Measurements from ENCODE around the gene SIGLEC12. TPM values are rescaled to one million over a fixed set of nuclear protein-coding genes. Genes with fewer than 3 reads are reported as not detected.

The SIGLEC12 gene
- total and polyA plus RNA-seq, 2 donors (not counting 1 experiment from before 2014, with no cell fraction given): 0.24 TPM; not detected in 1

DNA sequence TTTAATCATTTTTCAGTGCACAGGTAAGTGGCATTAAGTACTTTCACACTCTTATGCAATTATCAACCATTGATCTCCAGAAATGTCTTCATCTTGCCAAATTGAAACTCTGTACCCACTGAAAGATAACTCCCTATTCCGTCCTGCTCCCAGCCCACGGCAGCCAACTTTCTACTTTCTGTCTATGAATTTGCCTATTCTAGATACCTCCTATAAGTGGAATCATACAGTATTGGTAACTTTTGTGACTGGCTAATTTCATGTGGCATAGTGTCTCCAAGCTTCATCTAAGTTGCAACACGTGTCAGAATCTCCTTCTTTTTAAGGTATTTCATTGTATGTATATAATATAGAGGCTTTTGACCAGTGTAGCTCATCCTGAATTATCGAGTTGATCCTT is 29.0 kb downstream of the SIGLEC12 start:
- WGBS (ENCODE audit: insufficient coverage): no CpG with 5 or more reads among the region's 4 CpGs
- no peak overlapping the region for H2AFZ ChIP-seq (ENCODE audit: insufficient read depth, low read depth, low read length, poor library complexity, severe bottlenecking)

DNA sequence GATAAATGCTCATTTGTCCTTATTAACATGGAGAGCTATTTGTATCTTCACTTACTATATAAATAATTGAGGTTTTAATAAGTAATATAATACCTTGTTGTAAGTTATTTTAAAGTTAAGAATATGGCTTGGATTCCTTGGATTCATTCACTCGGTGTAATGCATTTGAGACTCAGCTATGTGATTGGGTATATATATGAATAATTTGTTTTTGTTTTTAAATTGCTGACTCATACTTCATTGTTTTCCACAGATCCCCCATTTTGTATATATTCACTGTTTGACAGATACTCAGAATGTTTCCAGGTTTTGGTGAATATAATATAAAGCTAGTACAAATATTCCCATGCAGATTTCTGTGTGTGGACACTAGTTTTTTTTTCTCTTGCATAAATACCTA is 30.1 kb downstream of the SIGLEC12 start:
- CTCF ChIA-PET: interaction anchor here (1.0 to 19.1 kb wide), 15 partner anchors 9 to 208 kb away, joined by 3 to 681 read pairs (median 8); partner anchors contain the start of gene SIGLEC10

More for the DNA sequence above, 29.0 kb downstream of the SIGLEC12 start:
- Mint-ChIP-seq H3K27me3 (peaks cover 27% of the 10 kb centered on the region), H3K9me3 (ENCODE audit: insufficient read depth) (no peaks in the 10 kb centered on the region), H3K4me3 (no peak overlapping the region), H3K4me1 (peaks cover 4% of the 10 kb centered on the region), H3K27ac (no peak overlapping the region)
- intact Hi-C loops (cut with micrococcal nuclease): loop anchor here (1.0 to 5.0 kb wide), 7 partner anchors 42 to 306 kb away; partner anchors contain the start of gene ZNF175
- Histone ChIP-seq H3K4me1 (ENCODE audit: control insufficient read depth in 2 of 2, insufficient read depth in 2 of 2, low read length in 2 of 2) (peaks cover 4 to 5% of the 10 kb centered on the region in 2 donors), H3K27ac (ENCODE audit: low read length in 2 of 2) (no peak overlapping the region), H3K4me3 (ENCODE audit: control extremely low read depth in 1 of 5, extremely low read depth in 1 of 5, insufficient read depth in 1 of 5, low read depth in 2 of 5, low read length in 4 of 5) (no peak overlapping the region), H4K20me1 (ENCODE audit: control insufficient read depth, insufficient read depth, low read length, poor library complexity, severe bottlenecking) (no peaks in the 10 kb centered on the region), H3K79me2 (ENCODE audit: control insufficient read depth, insufficient read depth, low read length) (no peaks in the 10 kb centered on the region), H3K9ac (ENCODE audit: low read length) (no peak overlapping the region), H3K9me3 (ENCODE audit: control extremely low read depth in 1 of 3, control insufficient read depth in 2 of 3, insufficient read depth in 1 of 3, low read length in 2 of 3) (peaks cover 0 to 6% (median 0%) of the 10 kb centered on the region in 3 donors), H3K36me3 (replicated peaks in 1 of 2; ENCODE audit: control extremely low read depth in 1 of 2, control insufficient read depth in 1 of 2, extremely low read depth in 1 of 2, insufficient read depth in 2 of 2, low read length in 1 of 2) (no peaks in the 10 kb centered on the region), H3K4me2 (replicated peaks; ENCODE audit: low read depth, low read length, poor library complexity, severe bottlenecking) (no peak overlapping the region), H3K27me3 (replicated peaks in 1 of 4; ENCODE audit: control extremely low read depth in 1 of 4, control insufficient read depth in 3 of 4, insufficient read depth in 4 of 4, low read length in 3 of 4) (peaks cover 0 to 16% (median 1%) of the 10 kb centered on the region in 4 experiments)
- ATAC-seq (ENCODE audit: low read depth) (no peak), DNase-seq (no peak)
- ChIA-PET POLR2A (no interaction called here), CTCF (interaction anchor here (0.7 to 19.1 kb wide), 46 partner anchors 10 to 309 kb away, joined by 3 to 681 read pairs (median 5); partner anchors contain the start of genes SIGLEC10 and SIGLEC6)
- TF ChIP-seq, protein P1, sequence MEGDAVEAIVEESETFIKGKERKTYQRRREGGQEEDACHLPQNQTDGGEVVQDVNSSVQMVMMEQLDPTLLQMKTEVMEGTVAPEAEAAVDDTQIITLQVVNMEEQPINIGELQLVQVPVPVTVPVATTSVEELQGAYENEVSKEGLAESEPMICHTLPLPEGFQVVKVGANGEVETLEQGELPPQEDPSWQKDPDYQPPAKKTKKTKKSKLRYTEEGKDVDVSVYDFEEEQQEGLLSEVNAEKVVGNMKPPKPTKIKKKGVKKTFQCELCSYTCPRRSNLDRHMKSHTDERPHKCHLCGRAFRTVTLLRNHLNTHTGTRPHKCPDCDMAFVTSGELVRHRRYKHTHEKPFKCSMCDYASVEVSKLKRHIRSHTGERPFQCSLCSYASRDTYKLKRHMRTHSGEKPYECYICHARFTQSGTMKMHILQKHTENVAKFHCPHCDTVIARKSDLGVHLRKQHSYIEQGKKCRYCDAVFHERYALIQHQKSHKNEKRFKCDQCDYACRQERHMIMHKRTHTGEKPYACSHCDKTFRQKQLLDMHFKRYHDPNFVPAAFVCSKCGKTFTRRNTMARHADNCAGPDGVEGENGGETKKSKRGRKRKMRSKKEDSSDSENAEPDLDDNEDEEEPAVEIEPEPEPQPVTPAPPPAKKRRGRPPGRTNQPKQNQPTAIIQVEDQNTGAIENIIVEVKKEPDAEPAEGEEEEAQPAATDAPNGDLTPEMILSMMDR (IDR thresholded peaks at IDR 0.05): no peak
- no peak for TF ChIP-seq EZH2 (IDR thresholded peaks at IDR 0.05; ENCODE audit: borderline replicate concordance, insufficient read depth, low read depth, low read length, poor library complexity, severe bottlenecking)

More for the DNA sequence above, 30.1 kb downstream of the SIGLEC12 start:
- H2AFZ ChIP-seq (ENCODE audit: insufficient read depth, low read depth, low read length, poor library complexity, severe bottlenecking): no peak overlapping the region
- DNase-seq (no peak), ATAC-seq (ENCODE audit: low read depth) (no peak)
- no peak overlapping the region for H3K4me3 Mint-ChIP-seq
- no peak overlapping the region for H3K4me2 ChIP-seq (replicated peaks; ENCODE audit: low read depth, low read length, poor library complexity, severe bottlenecking)
- peaks cover 0 to 16% (median 1%) of the 10 kb centered on the region in 4 experiments for H3K27me3 ChIP-seq (replicated peaks in 1 of 4; ENCODE audit: control extremely low read depth in 1 of 4, control insufficient read depth in 3 of 4, insufficient read depth in 4 of 4, low read length in 3 of 4)
- no peak overlapping the region for H3K27ac Mint-ChIP-seq
- no peak overlapping the region for H3K4me3 ChIP-seq (ENCODE audit: control extremely low read depth in 1 of 5, extremely low read depth in 1 of 5, insufficient read depth in 1 of 5, low read depth in 2 of 5, low read length in 4 of 5)
- no CpG with 5 or more reads among the region's 1 CpG for WGBS (ENCODE audit: insufficient coverage)
- H3K27me3 Mint-ChIP-seq: peaks cover 33% of the 10 kb centered on the region
- no peak overlapping the region for H3K9ac ChIP-seq (ENCODE audit: low read length)
- intact Hi-C loops (cut with micrococcal nuclease): loop anchor here (5.0 kb wide), 1 partner anchor 101 kb away; the partner anchor contains the start of gene ZNF175
- no peak overlapping the region for H3K27ac ChIP-seq (ENCODE audit: low read length in 2 of 2)
- no peaks in the 10 kb centered on the region for H4K20me1 ChIP-seq (ENCODE audit: control insufficient read depth, insufficient read depth, low read length, poor library complexity, severe bottlenecking)
- H3K79me2 ChIP-seq (ENCODE audit: control insufficient read depth, insufficient read depth, low read length): no peaks in the 10 kb centered on the region
- no peak for TF ChIP-seq EZH2 (IDR thresholded peaks at IDR 0.05; ENCODE audit: borderline replicate concordance, insufficient read depth, low read depth, low read length, poor library complexity, severe bottlenecking)
- TF ChIP-seq, protein P1 (IDR thresholded peaks at IDR 0.05): no peak
- H3K9me3 Mint-ChIP-seq (ENCODE audit: insufficient read depth): no peaks in the 10 kb centered on the region
- POLR2A ChIA-PET: no interaction called here
- H3K4me1 ChIP-seq (ENCODE audit: control insufficient read depth in 2 of 2, insufficient read depth in 2 of 2, low read length in 2 of 2): peaks cover 4 to 5% of the 10 kb centered on the region in 2 donors
- peaks cover 4% of the 10 kb centered on the region for H3K4me1 Mint-ChIP-seq
- peaks cover 0 to 6% (median 0%) of the 10 kb centered on the region in 3 donors for H3K9me3 ChIP-seq (ENCODE audit: control extremely low read depth in 1 of 3, control insufficient read depth in 2 of 3, insufficient read depth in 1 of 3, low read length in 2 of 3)
- H3K36me3 ChIP-seq (replicated peaks in 1 of 2; ENCODE audit: control extremely low read depth in 1 of 2, control insufficient read depth in 1 of 2, extremely low read depth in 1 of 2, insufficient read depth in 2 of 2, low read length in 1 of 2): no peaks in the 10 kb centered on the region
